K562 (cell line): ENCODE measurements around the gene OR7A5. TPM values are rescaled to one million over a fixed set of nuclear protein-coding genes. Genes with fewer than 3 reads are reported as not detected.

Source experiments
- ATF7 ChIP-seq: fragments of 450-650 bp; IDR thresholded peaks from 2 replicates; pipeline ENCODE4 v1.7.1; 2014; ENCODE audit warnings: mild to moderate bottlenecking, moderate library complexity
- BACH1 ChIP-seq: fragments of 200-800 bp; sonication (Bioruptor generic); IDR thresholded peaks from 2 replicates; pipeline ENCODE4 v1.6.1; 2016; ENCODE audit warnings: missing genetic modification characterization, missing compliant biosample characterization
- CEBPZ ChIP-seq: fragments of 150-350 bp; IDR thresholded peaks from 2 replicates; pipeline ENCODE4 v1.6.1; 2014; ENCODE audit warnings: low read depth, mild to moderate bottlenecking, low read length, borderline replicate concordance
- HDAC2 ChIP-seq: fragments of 450-650 bp; IDR thresholded peaks from 2 replicates; pipeline ENCODE4 v1.6.1; 2016; ENCODE audit warnings: mild to moderate bottlenecking
- JUND ChIP-seq, 2 experiments: IDR thresholded peaks; 2 replicates in 1 of 2; 3 replicates in 1 of 2; pipeline ENCODE4 v1.6.1; 2011; ENCODE audit warnings: borderline replicate concordance in 2 of 2, low read depth in 2 of 2, low read length in 2 of 2, improper control_type of control experiment in 1 of 2, missing biosample characterization in 1 of 2, missing genetic modification characterization in 1 of 2, missing genetic modification reagents in 1 of 2
- KDM1A ChIP-seq, 2 experiments: fragments of 450-650 bp; IDR thresholded peaks; 2 replicates each; pipeline ENCODE4 v1.6.1; 2016; ENCODE audit warnings: mild to moderate bottlenecking in 2 of 2
- MAFF ChIP-seq: IDR thresholded peaks from 2 replicates; pipeline ENCODE4 v1.6.1; 2012; ENCODE audit warnings: low read length, improper control_type of control experiment
- PBX2 ChIP-seq, 2 experiments: IDR thresholded peaks in 1 of 2; conservative IDR thresholded peaks in 1 of 2; 2 replicates each; pipeline ENCODE4 v1.6.1; 2016; ENCODE audit warnings: low read depth in 2 of 2, mild to moderate bottlenecking in 1 of 2, missing compliant biosample characterization in 1 of 2, missing genetic modification characterization in 1 of 2, moderate library complexity in 1 of 2
- RFX7 ChIP-seq: fragments of 250-450 bp; sonication (Bioruptor Pico); IDR thresholded peaks from 2 replicates; pipeline ENCODE4 v1.5.1; 2021; ENCODE audit warnings: mild to moderate bottlenecking
- SAFB2 ChIP-seq: fragments of 200-400 bp; formaldehyde crosslinking; IDR thresholded peaks from 2 replicates; pipeline ENCODE4 v1.6.1; 2018; ENCODE audit warnings: borderline replicate concordance, low read length, low read depth, moderate library complexity; ENCODE audit not compliant: severe bottlenecking
- SMARCA4 ChIP-seq: fragments of 450-650 bp; IDR thresholded peaks from 2 replicates; pipeline ENCODE4 v1.6.1; 2016
- ZBED1 ChIP-seq: IDR thresholded peaks from 2 replicates; pipeline ENCODE4 v1.6.1; 2014
- ZBTB11 ChIP-seq, 3 experiments: fragments of 200-800 bp in 1 of 3; fragments of 250-450 bp in 1 of 3; fragments of 450-650 bp in 1 of 3; sonication (Bioruptor Pico) in 1 of 3; sonication (Bioruptor generic) in 1 of 3; formaldehyde crosslinking in 1 of 3; IDR thresholded peaks; 2 replicates each; pipeline versions ENCODE4 v1.6.1 to v1.8.0; 2016 to 2022; ENCODE audit warnings: mild to moderate bottlenecking in 2 of 3, missing genetic modification characterization in 2 of 3, missing compliant biosample characterization in 1 of 3, moderate library complexity in 1 of 3
- ZNF12 ChIP-seq: sonication (generic); formaldehyde crosslinking; IDR thresholded peaks from 2 replicates; pipeline ENCODE4 v1.4.0; 2020; ENCODE audit warnings: mild to moderate bottlenecking, missing genetic modification reagents
- ZNF134 ChIP-seq: fragments of 250-450 bp; sonication (Bioruptor Pico); conservative IDR thresholded peaks from 2 replicates; pipeline ENCODE4 v1.4.0; 2020
- ZNF324 ChIP-seq: fragments of 250-450 bp; sonication (Bioruptor Pico); IDR thresholded peaks from 2 replicates; pipeline ENCODE4 v1.4.0; 2020; ENCODE audit warnings: mild to moderate bottlenecking
- ZNF589 ChIP-seq: fragments of 200-800 bp; sonication (Bioruptor generic); IDR thresholded peaks from 2 replicates; pipeline ENCODE4 v1.6.1; 2016; ENCODE audit warnings: low read depth, missing genetic modification characterization, missing compliant biosample characterization
- ZZZ3 ChIP-seq: fragments of 450-650 bp; IDR thresholded peaks from 2 replicates; pipeline ENCODE4 v1.6.1; 2016; ENCODE audit warnings: antibody characterized with exemption, mild to moderate bottlenecking, moderate library complexity
- polyA plus RNA-seq, 8 experiments: library from polyadenylated mRNA; depleted of rRNA in 4 of 8; stranded (reverse) in 5 of 8; unstranded in 3 of 8; fragments of >200 nt; fragmentation: Nextera tagmentation in 2 of 8; fragmentation: Illumina TruSeq in 1 of 8; extraction: Ambion mirVana in 2 of 8; extraction: Trizol in 1 of 8; gene quantifications; 2 replicates each; pipeline versions ENCODE4 v1.2.1 to v1.2.3, GENCODE V29; 2011 to 2014; ENCODE audit warnings: inconsistent platforms in 1 of 8, missing spikeins in 1 of 8
- total RNA-seq, 7 experiments: library from RNA; depleted of rRNA in 6 of 7; stranded (reverse); fragments of >200 nt in 6 of 7; fragmentation: Illumina TruSeq in 2 of 7; extraction: Trizol in 2 of 7; gene quantifications; 2 replicates each; pipeline versions ENCODE4 v1.2.1 to v1.2.3, GENCODE V29; 2011 to 2021; ENCODE audit warnings: low replicate concordance in 1 of 7

Gene OR7A5
- total and polyA plus RNA-seq, 9 of the 15 experiments (the other 6 are each of a cell fraction or from before 2014, with no cell fraction given): not detected

- TF ChIP-seq PBX2 (CRISPR knock-in tag; IDR thresholded peaks at IDR 0.05; ENCODE audit: low read depth) (no peak), PBX2 (tag; conservative IDR thresholded peaks at IDR 0.05; ENCODE audit: low read depth) (peak; percentile 75), ZBED1 (no peak), ZNF134 (CRISPR knock-in tag) (no peak), RFX7 (CRISPR knock-in tag) (no peak), SAFB2 (no peak), HDAC2 (peak; percentile 72; the same call in 1 of the 2 replicates), ATF7 (peak; percentile 73), BACH1 (peak; percentile 83), ZBTB11 (CRISPR knock-in tag; IDR thresholded peaks at IDR 0.05) (no peak), MAFF (peak; percentile 96), KDM1A (IDR thresholded peaks at IDR 0.05) (peak; percentile 37 to 62; a peak in 3 of 4 replicates), ZZZ3 (no peak), SMARCA4 (peak; percentile 41; the same call in 1 of the 2 replicates), CEBPZ (no peak), JUND (IDR thresholded peaks at IDR 0.05; ENCODE audit: borderline replicate concordance, low read depth, low read length) (peak; percentile 69; the same call in 1 of the 2 replicates), JUND (tag; IDR thresholded peaks at IDR 0.05; ENCODE audit: borderline replicate concordance, low read depth, low read length) (peak; percentile 79; the same call in 2 of the 3 replicates), ZNF589 (peak; percentile 61; the same call in 1 of the 2 replicates), ZNF324 (CRISPR knock-in tag) (no peak), ZNF12 (CRISPR knock-in tag) (no peak)
These were observed 39.8 kb downstream of the OR7A5 start (continued) for GRCh38 chr19:14795078-14795721.
